Measurements from ENCODE around the gene SLC7A5. TPM values are rescaled to one million over a fixed set of nuclear protein-coding genes. Genes with fewer than 3 reads are reported as not detected.

Gene SLC7A5
- total and polyA plus RNA-seq, 2 of the 13 experiments (the other 11 are each of a cell fraction or from before 2014, with no cell fraction given): 79.6 to 155 TPM

GRCh38 chr16:87812200-87812656, 57.1 kb downstream of the SLC7A5 start (continued):
- TF ChIP-seq ZBED4 (CRISPR knock-in tag; IDR thresholded peaks at IDR 0.05; ENCODE audit: borderline replicate concordance) (peak; percentile 53; the same call in 1 of the 2 replicates), RNF2 (conservative IDR thresholded peaks at IDR 0.05; ENCODE audit: low read depth) (0 out of 2 replicates have a peak, but pooled peaks have one; percentile 8), ZNF576 (CRISPR knock-in tag; IDR thresholded peaks at IDR 0.05) (no peak), IKZF5 (CRISPR knock-in tag; IDR thresholded peaks at IDR 0.05) (peak; percentile 63; the same call in 1 of the 2 replicates), SP4 (CRISPR knock-in tag; IDR thresholded peaks at IDR 0.05) (peak; percentile 50; the same call in 1 of the 2 replicates), HNRNPH1 (optimal IDR thresholded peaks at IDR 0.05; ENCODE audit: low read depth, low read length) (no peak), ESRRA (CRISPR knock-in tag; IDR thresholded peaks at IDR 0.05; ENCODE audit: low read depth) (no peak), ZNF574 (CRISPR knock-in tag; IDR thresholded peaks at IDR 0.05) (0 out of 2 replicates have a peak, but pooled peaks have one; percentile 17), ZNF350 (CRISPR knock-in tag; IDR thresholded peaks at IDR 0.05; ENCODE audit: borderline replicate concordance, low read depth) (peak; percentile 74; the same call in 1 of the 2 replicates), PPARG (CRISPR knock-in tag; conservative IDR thresholded peaks at IDR 0.05) (0 out of 2 replicates have a peak, but pooled peaks have one; percentile 14), ZNF7 (CRISPR knock-in tag; IDR thresholded peaks at IDR 0.05) (no peak), GABPB1 (CRISPR knock-in tag; IDR thresholded peaks at IDR 0.05) (peak; percentile 36; the same call in 1 of the 2 replicates), ZNF678 (CRISPR knock-in tag; IDR thresholded peaks at IDR 0.05) (no peak), MXD4 (CRISPR knock-in tag; IDR thresholded peaks at IDR 0.05) (peak; percentile 54; the same call in 1 of the 2 replicates), GATAD2A (CRISPR knock-in tag; IDR thresholded peaks at IDR 0.05) (peak; percentile 39; the same call in 1 of the 2 replicates), HDAC2 (CRISPR knock-in tag; IDR thresholded peaks at IDR 0.05) (0 out of 2 replicates have a peak, but pooled peaks have one; percentile 21), TEAD3 (CRISPR knock-in tag; optimal IDR thresholded peaks at IDR 0.05; ENCODE audit: borderline replicate concordance) (peak; percentile 64), HMGXB4 (CRISPR knock-in tag; IDR thresholded peaks at IDR 0.05; ENCODE audit: borderline replicate concordance in 1 of 2, low read depth in 1 of 2) (peak in 1 of 2 experiments; percentile 74; a peak in 1 of 4 replicates)
